ENCODE data around the gene UQCRHL. TPM values are rescaled to one million over a fixed set of nuclear protein-coding genes. Genes with fewer than 3 reads are reported as not detected.

UQCRHL gene
- total RNA-seq, 1 experiment from 2014 or later: 2.6 TPM

GRCh38 chr1:15843826-15844572 lies 36.5 kb upstream of the UQCRHL start:
- H3K9me3 ChIP-seq (ENCODE audit: control insufficient read depth, insufficient read depth, low read depth, low read length): no peaks in the 10 kb centered on the region
- peaks cover 4% of the 10 kb centered on the region; the same call in 1 of the 2 replicates for H3K36me3 ChIP-seq (ENCODE audit: control insufficient read depth, insufficient read depth, low read length)
- peak overlapping the region; percentile 23 to 26 for H3K4me3 ChIP-seq (ENCODE audit: low read depth in 2 of 2, low read length in 2 of 2)
- BruUV-seq (replicated peaks): no TSS peak
- no peaks in the 10 kb centered on the region for H3K27me3 ChIP-seq (ENCODE audit: control insufficient read depth, insufficient read depth, low read length)
- POLR2A ChIA-PET: interaction anchor here (0.6 to 0.7 kb wide), 4 partner anchors 44 to 102 kb away, joined by 3 to 16 read pairs (median 6); no protein-coding TSS in a partner anchor
- no peak for ATAC-seq
- peak overlapping the region; percentile 73 for H3K27ac ChIP-seq (ENCODE audit: low read length)
- in situ Hi-C loops (cut with HindIII; ENCODE audit: low pct_unique_long_range_greater_than_20kb, low sequenced_read_pairs) (no loop called here), intact Hi-C loops (cut with micrococcal nuclease; ENCODE audit: unreplicated experiment) (no loop called here)
- no peak for DNase-seq (ENCODE audit: low read depth, low spot score)
- peaks cover 11% of the 10 kb centered on the region for H3K4me1 ChIP-seq (ENCODE audit: control insufficient read depth, insufficient read depth, low read length)
- CTCF ChIA-PET: interaction anchor here (0.7 kb wide), 1 partner anchor 98 kb away, joined by 4 read pairs; no protein-coding TSS in a partner anchor
- TF ChIP-seq POLR2AphosphoS5 (IDR thresholded peaks at IDR 0.05; ENCODE audit: low read depth, low read length) (no peak), TCF7L2 (IDR thresholded peaks at IDR 0.05; ENCODE audit: low read depth, low read length) (peak; percentile 42)

- CTCF ChIA-PET: interaction anchor here (0.7 kb wide), 1 partner anchor 24 kb away, joined by 3 read pairs; no protein-coding TSS in a partner anchor
- H3K4me3 ChIP-seq (ENCODE audit: low read depth in 2 of 2, low read length in 2 of 2): no peak overlapping the region
- intact Hi-C loops (cut with micrococcal nuclease; ENCODE audit: unreplicated experiment) (no loop called here), in situ Hi-C loops (cut with HindIII; ENCODE audit: low pct_unique_long_range_greater_than_20kb, low sequenced_read_pairs) (no loop called here)
- TF ChIP-seq TCF7L2 (IDR thresholded peaks at IDR 0.05; ENCODE audit: low read depth, low read length) (no peak), SIN3A (IDR thresholded peaks at IDR 0.05; ENCODE audit: borderline replicate concordance, insufficient read depth, low read depth, low read length) (no peak), CTCF (IDR thresholded peaks at IDR 0.05) (no peak), REST (IDR thresholded peaks at IDR 0.05; ENCODE audit: insufficient read depth in 1 of 2, low read depth in 2 of 2, low read length in 1 of 2) (no peak), POLR2AphosphoS5 (IDR thresholded peaks at IDR 0.05; ENCODE audit: low read depth, low read length) (no peak)
- H3K27me3 ChIP-seq (ENCODE audit: control insufficient read depth, insufficient read depth, low read length): no peaks in the 10 kb centered on the region
- no peak for ATAC-seq
- H3K27ac ChIP-seq (ENCODE audit: low read length): no peak overlapping the region
- BruUV-seq (replicated peaks): no TSS peak
- DNase-seq (ENCODE audit: low read depth, low spot score): no peak
- H3K9me3 ChIP-seq (ENCODE audit: control insufficient read depth, insufficient read depth, low read depth, low read length): no peaks in the 10 kb centered on the region
- H3K4me1 ChIP-seq (ENCODE audit: control insufficient read depth, insufficient read depth, low read length): peaks cover 11% of the 10 kb centered on the region
- POLR2A ChIA-PET: interaction anchor here (0.5 kb wide), 1 partner anchor 8 kb away, joined by 6 read pairs; no protein-coding TSS in a partner anchor
- no peaks in the 10 kb centered on the region for H3K36me3 ChIP-seq (ENCODE audit: control insufficient read depth, insufficient read depth, low read length)
These were observed 31.3 kb upstream of the UQCRHL start for GRCh38 chr1:15838721-15839120.

GRCh38 chr1:15837931-15838330 lies 30.5 kb upstream of the UQCRHL start:
- in situ Hi-C loops (cut with HindIII; ENCODE audit: low pct_unique_long_range_greater_than_20kb, low sequenced_read_pairs): no loop called here
- Histone ChIP-seq H3K27ac (ENCODE audit: low read length) (no peak overlapping the region), H3K4me3 (ENCODE audit: low read depth in 2 of 2, low read length in 2 of 2) (no peak overlapping the region), H3K4me1 (ENCODE audit: control insufficient read depth, insufficient read depth, low read length) (peaks cover 12% of the 10 kb centered on the region), H3K9me3 (ENCODE audit: control insufficient read depth, insufficient read depth, low read depth, low read length) (no peaks in the 10 kb centered on the region), H3K36me3 (ENCODE audit: control insufficient read depth, insufficient read depth, low read length) (no peaks in the 10 kb centered on the region), H3K27me3 (ENCODE audit: control insufficient read depth, insufficient read depth, low read length) (no peaks in the 10 kb centered on the region)
- TF ChIP-seq CTCF (IDR thresholded peaks at IDR 0.05) (no peak), REST (IDR thresholded peaks at IDR 0.05; ENCODE audit: insufficient read depth in 1 of 2, low read depth in 2 of 2, low read length in 1 of 2) (no peak), TCF7L2 (IDR thresholded peaks at IDR 0.05; ENCODE audit: low read depth, low read length) (no peak)
- POLR2A ChIA-PET: interaction anchor here (0.6 kb wide), 1 partner anchor 50 kb away, joined by 9 read pairs; no protein-coding TSS in a partner anchor
- CTCF ChIA-PET: no interaction called here
- no peak for ATAC-seq
- intact Hi-C loops (cut with micrococcal nuclease; ENCODE audit: unreplicated experiment): no loop called here
- BruUV-seq (replicated peaks): no TSS peak
- DNase-seq (ENCODE audit: low read depth, low spot score): no peak

Measured in Panc1 (cell line).